MM.1S (cell line): ENCODE results near the gene BIVM.

ENCODE experiments used
- DNase-seq: peaks from one replicate; pipeline ENCODE4 v3.0.0-alpha.2; 2015
- H2AFZ ChIP-seq: fragments of 300-600 bp; sonication (generic); 2 replicates; pipeline ENCODE4 v1.6.0; 2016; ENCODE audit warnings: antibody characterized with exemption, low read length
- H3F3A ChIP-seq: fragments of 300-600 bp; sonication (generic); 2 replicates; pipeline ENCODE4 v1.6.1; 2016; ENCODE audit warnings: mild to moderate bottlenecking, antibody characterized with exemption, low read length, moderate library complexity, mixed read lengths; ENCODE audit not compliant: insufficient read depth
- H3K27ac ChIP-seq: fragments of 300-600 bp; sonication (generic); 2 replicates; pipeline ENCODE4 v1.5.1; 2016; ENCODE audit warnings: mild to moderate bottlenecking, low read length
- H3K27me3 ChIP-seq: fragments of 300-600 bp; sonication (generic); replicated peaks from 2 replicates; pipeline ENCODE4 v1.6.0; 2016; ENCODE audit warnings: low read length; ENCODE audit not compliant: insufficient read depth
- H3K36me3 ChIP-seq: fragments of 300-600 bp; sonication (generic); replicated peaks from 2 replicates; pipeline ENCODE4 v1.6.1; 2016; ENCODE audit warnings: mild to moderate bottlenecking, low read length, mixed read lengths; ENCODE audit not compliant: insufficient read depth
- H3K4me1 ChIP-seq: fragments of 300-600 bp; sonication (generic); 2 replicates; pipeline ENCODE4 v1.6.1; 2016; ENCODE audit warnings: low read length, mixed read lengths
- H3K4me2 ChIP-seq: fragments of 300-600 bp; sonication (generic); 2 replicates; pipeline ENCODE4 v1.6.0; 2016; ENCODE audit warnings: low read depth, low read length
- H3K4me3 ChIP-seq: fragments of 300-600 bp; sonication (generic); 2 replicates; pipeline ENCODE4 v1.5.1; 2016; ENCODE audit warnings: low read length, mixed read lengths
- H3K79me2 ChIP-seq: fragments of 300-600 bp; sonication (generic); 2 replicates; pipeline ENCODE4 v1.6.1; 2016; ENCODE audit warnings: mixed run types, low read length, mixed read lengths
- H3K9ac ChIP-seq: fragments of 300-600 bp; sonication (generic); 2 replicates; pipeline ENCODE4 v1.6.1; 2016; ENCODE audit warnings: low read length, mixed read lengths
- H3K9me2 ChIP-seq: fragments of 300-600 bp; sonication (generic); replicated peaks from 2 replicates; pipeline ENCODE4 v1.6.1; 2016; ENCODE audit warnings: mild to moderate bottlenecking, low read length, mixed read lengths; ENCODE audit not compliant: insufficient read depth
- H3K9me3 ChIP-seq: fragments of 300-600 bp; sonication (generic); replicated peaks from 2 replicates; pipeline ENCODE4 v1.6.1; 2016; ENCODE audit warnings: mild to moderate bottlenecking, low read length, mixed read lengths; ENCODE audit not compliant: insufficient read depth
- H4K20me1 ChIP-seq: fragments of 300-600 bp; sonication (generic); 2 replicates; pipeline ENCODE4 v1.6.1; 2016; ENCODE audit warnings: mild to moderate bottlenecking, low read length, moderate library complexity, mixed read lengths; ENCODE audit not compliant: insufficient read depth
- CTCF ChIP-seq: fragments of 300-600 bp; sonication (generic); IDR thresholded peaks from 2 replicates; pipeline ENCODE4 v1.5.1; 2016; ENCODE audit warnings: antibody characterized with exemption, low read length, mixed read lengths
- EZH2 ChIP-seq: fragments of 300-600 bp; sonication (generic); optimal IDR thresholded peaks from 2 replicates; pipeline ENCODE3; 2017; ENCODE audit warnings: low read depth, mild to moderate bottlenecking, antibody characterized with exemption, low read length, mixed read lengths
- EZH2phosphoT487 ChIP-seq: fragments of 300-600 bp; sonication (generic); IDR thresholded peaks from 2 replicates; pipeline ENCODE4 v1.6.1; 2018; ENCODE audit warnings: antibody characterized with exemption, low read length

Gene BIVM

GRCh38 chr13:102838273-102838672 is 39.4 kb downstream of the BIVM start:
- H3K27ac ChIP-seq = no peak overlapping the region
- no peaks in the 10 kb centered on the region for H4K20me1 ChIP-seq
- TF ChIP-seq EZH2phosphoT487 = no peak
- no peak for TF ChIP-seq EZH2
- no peak for TF ChIP-seq CTCF
- no peak overlapping the region for H3K9ac ChIP-seq
- no peak for DNase-seq
- no peak overlapping the region for H2AFZ ChIP-seq
- H3K79me2 ChIP-seq = no peaks in the 10 kb centered on the region
- no peaks in the 10 kb centered on the region for H3K9me2 ChIP-seq
- no peaks in the 10 kb centered on the region for H3F3A ChIP-seq
- no peak overlapping the region for H3K4me2 ChIP-seq
- H3K9me3 ChIP-seq = no peaks in the 10 kb centered on the region
- H3K4me1 ChIP-seq = no peaks in the 10 kb centered on the region
- no peak overlapping the region for H3K4me3 ChIP-seq
- H3K36me3 ChIP-seq = no peaks in the 10 kb centered on the region
- no peaks in the 10 kb centered on the region for H3K27me3 ChIP-seq

DNA sequence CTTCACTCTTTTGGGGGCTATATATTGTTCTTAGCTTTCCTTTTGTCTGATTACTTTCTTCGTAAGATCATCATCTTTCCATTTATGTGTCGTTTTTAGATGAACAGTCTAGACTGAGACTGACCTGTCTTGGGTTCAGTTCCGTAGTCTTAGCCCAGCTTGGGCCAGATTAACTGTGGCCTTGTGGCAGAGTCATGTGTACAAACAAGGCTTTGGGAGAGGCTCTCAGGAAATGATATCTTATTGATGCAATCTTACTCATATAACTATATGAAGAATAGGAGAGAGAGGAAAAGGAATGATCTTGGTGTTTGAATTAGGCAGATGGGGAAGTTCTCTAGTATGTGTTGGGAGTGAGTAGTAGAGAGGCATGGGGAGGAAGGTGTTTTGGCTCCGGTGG is 40.1 kb downstream of the BIVM start:
- Histone ChIP-seq H3K9ac (no peak overlapping the region), H2AFZ (no peak overlapping the region), H3K27ac (no peak overlapping the region), H3K4me1 (no peaks in the 10 kb centered on the region), H3K36me3 (no peaks in the 10 kb centered on the region), H4K20me1 (no peaks in the 10 kb centered on the region), H3K9me3 (no peaks in the 10 kb centered on the region), H3K79me2 (no peaks in the 10 kb centered on the region), H3K4me3 (no peak overlapping the region), H3F3A (no peaks in the 10 kb centered on the region), H3K9me2 (no peaks in the 10 kb centered on the region), H3K27me3 (no peaks in the 10 kb centered on the region), H3K4me2 (no peak overlapping the region)
- no peak for TF ChIP-seq EZH2
- no peak for TF ChIP-seq EZH2phosphoT487
- TF ChIP-seq CTCF = no peak
- no peak for DNase-seq

- Histone ChIP-seq H3K9me3 (no peaks in the 10 kb centered on the region), H3K27ac (no peak overlapping the region)
- no peak for TF ChIP-seq EZH2
- TF ChIP-seq CTCF = no peak
- TF ChIP-seq EZH2phosphoT487 = no peak
Measured at GRCh38 chr13:102839462-102839861, 40.5 kb downstream of the BIVM start.

More at GRCh38 chr13:102839462-102839861, 40.5 kb downstream of the BIVM start:
- no peaks in the 10 kb centered on the region for H3F3A ChIP-seq
- DNase-seq = no peak
- peaks cover 2% of the 10 kb centered on the region for H3K4me1 ChIP-seq
- no peaks in the 10 kb centered on the region for H3K79me2 ChIP-seq
- no peak overlapping the region for H3K9ac ChIP-seq
- H4K20me1 ChIP-seq = no peaks in the 10 kb centered on the region
- H3K4me2 ChIP-seq = no peak overlapping the region
- no peak overlapping the region for H3K4me3 ChIP-seq
- no peaks in the 10 kb centered on the region for H3K27me3 ChIP-seq
- no peak overlapping the region for H2AFZ ChIP-seq
- no peaks in the 10 kb centered on the region for H3K36me3 ChIP-seq
- H3K9me2 ChIP-seq = no peaks in the 10 kb centered on the region
